Stimulated activated CD4-positive, alpha-beta T cell treated with anti-CD3 and anti-CD28 coated beads, Interleukin-15, amount 100 ng/mL, for 1 hour (primary cell): Measurements from ENCODE around the gene PCDHGA10.
"Not testable (repeated sequence)": the region's sequence is repeated elsewhere in the genome, so short reads cannot be mapped to it uniquely, and the experiment has no call there.

Experiments
- DNase-seq, 2 donors: peaks; one replicate each; pipeline ENCODE4 v3.0.0-alpha.2; 2020; ENCODE audit warnings: low read depth in 1 of 2, low spot score in 1 of 2

The PCDHGA10 gene

GRCh38 chr5:141420855-141421488 is 8.2 kb downstream of the PCDHGA10 start, which contains the start of gene PCDHGA11:
PCDHGA11 (plus strand) TSS chr5:141421051; CDS start chr5:141421228, 177 bp downstream.
- no peak for DNase-seq

GRCh38 chr5:141421489-141421855 is 8.7 kb downstream of the PCDHGA10 start:
- no peak for DNase-seq

GRCh38 chr5:141422742-141423291 is 10.0 kb downstream of the PCDHGA10 start:
- DNase-seq = no peak

GRCh38 chr5:141427783-141428426 is 15.1 kb downstream of the PCDHGA10 start:
- DNase-seq = no peak

- DNase-seq = no peak
These were observed 17.7 kb downstream of the PCDHGA10 start, which contains the start of gene PCDHGA12 for GRCh38 chr5:141430332-141431113. PCDHGA12 (plus strand) TSS chr5:141430507; CDS start chr5:141430760, 253 bp downstream.

- DNase-seq = no peak
These were observed 18.5 kb downstream of the PCDHGA10 start for GRCh38 chr5:141431286-141431685.

GRCh38 chr5:141432308-141432707 is 19.5 kb downstream of the PCDHGA10 start:
- not testable (repeated sequence) for DNase-seq

GRCh38 chr5:141432726-141433125 is 19.9 kb downstream of the PCDHGA10 start:
- not testable (repeated sequence) for DNase-seq

- DNase-seq = no peak
These were observed 21.2 kb downstream of the PCDHGA10 start for GRCh38 chr5:141434006-141434405.

GRCh38 chr5:141437221-141437620 is 24.4 kb downstream of the PCDHGA10 start:
- DNase-seq = no peak

GRCh38 chr5:141439411-141440141 is 26.8 kb downstream of the PCDHGA10 start:
- no peak for DNase-seq

GRCh38 chr5:141440341-141440740 is 27.6 kb downstream of the PCDHGA10 start:
- no peak for DNase-seq

GRCh38 chr5:141441571-141442170 is 28.9 kb downstream of the PCDHGA10 start:
- no peak for DNase-seq

- no peak for DNase-seq
These were observed 52.6 kb downstream of the PCDHGA10 start for GRCh38 chr5:141465351-141465750.
